ENCODE results near the gene GTF3A.
"Not testable (repeated sequence)": the region's sequence is repeated elsewhere in the genome, so short reads cannot be mapped to it uniquely, and the experiment has no call there.

The GTF3A gene

GRCh38 chr13:27396252-27396846 lies 28.1 kb upstream of the GTF3A start:
- no peak for TF ChIP-seq REST (IDR thresholded peaks at IDR 0.05; ENCODE audit: insufficient replicate concordance, low read depth)
- TF ChIP-seq SPI1 (IDR thresholded peaks at IDR 0.05; ENCODE audit: borderline replicate concordance, low read depth): peak; percentile 33; the same call in 1 of the 2 replicates
- DNase-seq (ENCODE audit: low read depth in 1 of 2, low spot score in 1 of 2): no peak
- Histone ChIP-seq H3K4me3 (replicated peaks; ENCODE audit: insufficient read depth, low read length) (no peak overlapping the region), H3K27me3 (ENCODE audit: insufficient read depth, poor library complexity, severe bottlenecking) (no peaks in the 10 kb centered on the region), H3K27ac (replicated peaks) (no peak overlapping the region)

- H3K27me3 ChIP-seq (ENCODE audit: insufficient read depth, poor library complexity, severe bottlenecking): no peaks in the 10 kb centered on the region
- no peak overlapping the region for H3K4me3 ChIP-seq (replicated peaks; ENCODE audit: insufficient read depth, low read length)
- no peak for DNase-seq (ENCODE audit: low read depth in 1 of 2, low spot score in 1 of 2)
- no peak overlapping the region for H3K27ac ChIP-seq (replicated peaks)
- TF ChIP-seq REST (IDR thresholded peaks at IDR 0.05; ENCODE audit: insufficient replicate concordance, low read depth) (no peak), SPI1 (IDR thresholded peaks at IDR 0.05; ENCODE audit: borderline replicate concordance, low read depth) (no peak), POLR2AphosphoS5 (IDR thresholded peaks at IDR 0.05; ENCODE audit: low read depth) (no peak), GABPA (IDR thresholded peaks at IDR 0.05; ENCODE audit: low read depth) (no peak), CTCF (IDR thresholded peaks at IDR 0.05; ENCODE audit: insufficient read depth, low read length) (no peak)
These were observed 26.1 kb upstream of the GTF3A start for GRCh38 chr13:27398360-27398759.

- H3K27me3 ChIP-seq (ENCODE audit: insufficient read depth, poor library complexity, severe bottlenecking); DNase-seq (ENCODE audit: low read depth in 1 of 2, low spot score in 1 of 2); H3K4me3 ChIP-seq (replicated peaks; ENCODE audit: insufficient read depth, low read length); H3K27ac ChIP-seq (replicated peaks): not testable (repeated sequence)
These were observed 24.0 kb upstream of the GTF3A start for GRCh38 chr13:27400405-27400804.

- peak; percentile 13 to 79 for DNase-seq (ENCODE audit: low read depth in 1 of 2, low spot score in 1 of 2)
These were observed 23.2 kb upstream of the GTF3A start for GRCh38 chr13:27401210-27401609.

More at GRCh38 chr13:27401210-27401609, 23.2 kb upstream of the GTF3A start:
- TF ChIP-seq CTCF (IDR thresholded peaks at IDR 0.05; ENCODE audit: insufficient read depth, low read length): no peak
- TF ChIP-seq SPI1 (IDR thresholded peaks at IDR 0.05; ENCODE audit: borderline replicate concordance, low read depth): peak; percentile 99
- H3K4me3 ChIP-seq (replicated peaks; ENCODE audit: insufficient read depth, low read length): no peak overlapping the region
- 0 out of 2 replicates have a peak overlapping the region, but pooled peaks have one; percentile 34 for H3K27ac ChIP-seq (replicated peaks)
- no peaks in the 10 kb centered on the region for H3K27me3 ChIP-seq (ENCODE audit: insufficient read depth, poor library complexity, severe bottlenecking)
